GM18519 (cell line): ENCODE data around the gene DAP.

Experiments
- ATAC-seq: cut with Tn5 transposase; IDR thresholded peaks from one replicate; pipeline ENCODE4 v1.9.1; 2021; ENCODE audit warnings: mild to moderate bottlenecking, moderate library complexity; ENCODE audit not compliant: unreplicated experiment, low FRiP score

Gene DAP

DNA sequence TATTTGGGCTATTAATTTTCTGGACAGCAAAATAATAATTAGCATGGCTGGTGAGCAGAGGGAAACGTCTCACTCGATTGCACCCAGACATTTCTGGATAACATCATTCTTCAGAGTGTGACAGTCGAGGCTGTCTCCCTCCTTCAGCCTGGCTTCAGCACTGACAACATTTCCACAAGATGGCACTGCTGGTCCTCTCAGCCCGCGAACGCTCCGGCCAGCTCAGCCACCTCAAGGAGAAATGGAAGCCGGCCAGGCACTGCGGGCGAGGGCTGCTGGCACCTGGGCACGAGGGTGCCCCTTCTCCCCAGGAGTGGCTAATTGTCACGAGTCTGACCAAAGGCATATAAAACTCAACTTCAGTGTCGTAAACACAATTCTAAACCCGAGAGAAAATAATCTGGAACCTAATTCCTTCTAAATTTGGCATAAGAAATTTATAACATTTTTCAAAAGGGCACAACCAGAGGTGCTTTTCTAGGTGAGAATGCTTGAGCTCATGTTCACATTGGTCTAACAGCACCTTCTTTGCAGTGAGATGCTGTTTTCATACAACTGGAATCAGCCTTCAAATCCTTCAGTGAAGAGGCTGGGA lies 65.9 kb downstream of the DAP start:
- peak; percentile 40 for ATAC-seq

DNA sequence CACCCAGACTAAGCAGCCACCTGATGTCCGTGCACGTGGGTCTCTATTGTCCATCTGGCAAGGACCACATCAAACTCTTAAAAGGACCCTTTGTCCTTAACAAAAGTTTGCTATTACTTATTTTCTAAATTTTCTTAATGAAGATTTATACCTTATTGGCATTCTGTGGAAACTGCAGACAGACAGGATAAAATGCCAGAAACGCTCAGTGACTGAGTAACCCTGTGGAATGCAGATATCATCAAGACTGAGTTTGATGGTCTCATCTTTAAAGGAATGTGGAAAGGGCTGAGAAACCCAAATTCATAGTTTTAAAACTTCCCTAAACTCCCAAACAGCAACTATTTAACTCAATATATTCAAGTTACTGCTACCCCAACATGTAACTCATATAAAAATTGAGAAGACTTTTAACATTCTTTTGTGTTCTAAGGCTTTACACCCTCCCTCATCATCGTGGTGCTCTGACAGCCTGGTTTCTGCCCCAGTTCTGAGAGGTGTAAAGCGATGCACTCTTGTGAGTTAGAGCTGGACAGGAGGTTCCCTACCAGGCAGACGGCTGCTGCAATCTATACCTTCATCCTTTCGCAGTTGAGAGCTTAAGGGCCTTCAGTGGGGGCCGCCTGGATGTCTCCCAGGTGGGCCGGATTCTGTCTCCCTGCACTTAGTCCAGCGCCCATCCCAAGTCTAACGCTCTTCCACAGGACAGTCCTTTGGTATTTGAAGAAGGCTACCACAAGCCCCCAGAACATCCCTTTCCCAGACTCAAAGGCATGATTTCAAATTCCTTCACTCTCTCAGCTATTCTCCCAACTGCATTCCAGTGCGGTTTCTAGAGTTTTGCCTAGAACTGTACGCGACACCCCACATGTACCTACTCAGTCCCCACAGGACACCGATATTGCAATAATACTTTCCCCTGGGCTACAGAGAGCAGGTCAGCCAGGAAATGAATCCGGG lies 68.9 kb downstream of the DAP start:
- no peak for ATAC-seq

DNA sequence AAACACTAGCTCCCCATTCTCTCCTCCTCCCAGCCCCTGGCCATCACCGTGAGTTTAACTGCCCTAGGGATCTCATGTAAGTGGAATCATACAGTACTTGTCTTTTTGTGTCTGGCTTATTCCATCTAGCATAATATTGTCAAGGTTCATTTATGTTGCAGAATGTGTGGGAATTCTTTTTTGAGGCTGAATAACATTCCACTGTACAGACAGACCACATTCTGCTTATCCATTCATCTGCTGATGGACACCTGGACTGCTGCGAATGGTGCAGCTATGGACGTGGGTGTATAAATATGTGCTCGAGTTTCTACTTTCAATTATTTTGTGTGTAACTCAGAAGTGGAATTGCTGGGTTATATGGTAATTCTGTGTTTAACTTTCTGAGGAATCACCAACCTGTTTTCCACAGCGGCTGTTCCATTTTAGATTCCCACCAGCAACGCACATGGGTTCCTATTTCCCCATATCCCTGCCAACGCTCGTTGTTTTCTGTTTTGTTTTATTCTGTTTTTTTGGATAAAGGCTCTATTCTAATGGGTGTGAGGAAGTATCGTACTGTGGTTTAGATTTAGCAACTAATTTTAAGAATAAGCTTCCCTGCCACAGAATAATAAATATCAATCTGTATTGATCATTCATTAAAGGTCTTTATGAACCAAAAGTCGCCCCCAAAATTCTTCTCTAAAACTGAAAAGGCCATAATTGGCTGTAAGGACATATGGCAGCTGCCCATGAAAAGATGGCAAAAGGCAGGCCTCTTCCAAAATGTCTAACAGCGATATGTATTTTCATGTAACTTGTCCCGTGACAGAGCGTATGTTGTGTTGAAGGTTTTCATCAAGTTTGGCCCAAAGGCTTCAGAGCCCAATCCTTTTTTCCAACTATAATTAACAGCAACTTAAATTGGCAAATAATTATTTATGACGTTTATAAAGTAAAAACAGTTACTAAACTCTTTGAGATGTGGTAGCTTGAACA lies 70.3 kb downstream of the DAP start:
- ATAC-seq, result no peak

DNA sequence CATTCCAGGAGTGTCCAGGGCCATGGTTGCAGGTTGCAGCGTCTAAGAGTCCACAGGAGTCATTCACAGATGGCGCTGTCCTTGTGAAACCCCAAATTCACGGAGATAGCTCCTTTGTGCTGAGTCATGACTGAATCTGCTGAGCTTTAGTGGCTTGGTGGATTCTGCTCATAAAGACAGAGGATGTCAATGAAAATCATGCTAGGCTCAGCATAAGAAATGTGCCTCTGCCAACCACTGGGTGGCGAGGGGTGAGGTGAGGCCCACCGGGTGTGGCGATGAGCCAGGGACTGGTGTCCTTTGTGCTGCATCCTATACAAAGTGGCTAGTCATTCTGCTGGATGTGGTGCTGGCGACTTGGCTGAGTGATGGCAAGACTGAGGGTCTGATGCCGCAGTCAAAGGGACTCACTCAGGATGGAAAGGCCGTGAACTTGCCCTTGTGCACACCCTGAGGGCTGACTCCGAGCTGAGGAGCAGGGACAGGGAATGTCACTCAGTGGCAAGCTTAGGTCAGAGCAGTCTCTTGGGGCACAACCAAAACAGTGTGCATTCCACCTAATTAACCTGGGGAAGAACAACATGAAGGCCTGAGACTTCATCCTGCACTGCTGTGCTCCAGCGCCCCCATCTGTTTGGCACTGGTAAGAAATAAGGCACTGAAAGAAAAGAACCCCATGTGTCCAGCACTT lies 71.5 kb downstream of the DAP start:
- no peak for ATAC-seq

DNA sequence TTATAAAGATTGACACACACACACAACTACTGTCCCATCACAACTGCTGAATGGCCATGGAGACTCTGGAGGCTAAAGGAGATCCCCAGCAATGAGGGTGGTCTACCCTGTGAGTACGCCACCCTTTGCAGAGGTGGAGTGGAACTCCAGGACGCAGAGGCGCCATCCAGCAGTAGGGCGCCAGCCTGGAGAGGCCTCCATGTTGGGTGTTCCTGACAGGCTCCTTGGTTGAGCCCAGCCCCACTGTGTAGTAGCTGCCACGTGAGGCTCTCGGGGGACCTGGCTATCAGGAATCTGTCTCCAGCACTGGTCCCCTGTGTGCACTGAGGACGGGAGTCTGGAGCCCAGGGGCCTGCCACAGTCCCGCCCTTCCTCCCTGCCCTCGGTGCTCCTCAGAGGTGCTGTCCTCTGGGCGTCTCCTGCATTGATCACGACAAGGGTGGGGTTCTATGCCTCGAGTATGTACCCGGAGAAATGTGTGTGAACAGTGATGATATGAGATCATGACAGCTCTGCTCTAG lies 72.3 kb downstream of the DAP start:
- no peak for ATAC-seq

DNA sequence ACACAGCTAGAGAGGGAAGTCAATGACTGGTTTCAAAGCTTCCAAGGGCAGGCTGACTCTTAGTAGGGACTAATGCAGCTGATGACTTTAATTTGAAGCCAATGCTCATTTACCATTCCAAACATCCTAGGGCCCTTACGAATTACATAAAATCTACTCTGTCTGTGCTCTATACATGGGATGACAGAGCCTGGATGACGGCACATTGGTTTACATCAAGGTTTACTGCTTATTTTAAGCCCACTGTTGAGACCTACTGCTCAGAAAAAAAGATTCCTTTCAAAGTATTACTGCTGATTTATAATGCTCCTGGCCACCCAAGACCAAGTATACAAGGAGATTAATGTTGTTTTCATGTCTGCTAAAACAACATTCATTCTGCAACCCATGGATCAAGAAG lies 74.1 kb downstream of the DAP start:
- ATAC-seq, result no peak

DNA sequence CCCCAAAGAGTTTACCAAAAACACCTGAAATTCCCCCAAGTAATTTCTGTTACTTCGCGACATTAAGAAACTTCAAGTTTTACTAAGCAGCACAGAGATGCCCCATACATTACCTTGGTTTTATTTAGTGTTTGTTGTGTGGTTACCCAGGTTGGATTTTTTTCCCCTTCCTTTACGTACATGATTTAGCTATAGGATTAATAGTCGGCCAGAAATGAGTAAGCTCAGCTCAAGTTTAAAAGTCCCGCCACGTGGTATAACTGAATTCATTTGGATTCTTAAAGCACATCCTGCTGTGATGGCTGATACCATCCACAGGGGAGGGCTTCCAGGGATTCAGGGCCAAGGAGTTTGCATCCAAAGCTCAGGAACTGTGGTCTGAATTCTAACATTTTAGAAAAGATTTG lies 75.9 kb downstream of the DAP start:
- ATAC-seq, result peak; percentile 83

DNA sequence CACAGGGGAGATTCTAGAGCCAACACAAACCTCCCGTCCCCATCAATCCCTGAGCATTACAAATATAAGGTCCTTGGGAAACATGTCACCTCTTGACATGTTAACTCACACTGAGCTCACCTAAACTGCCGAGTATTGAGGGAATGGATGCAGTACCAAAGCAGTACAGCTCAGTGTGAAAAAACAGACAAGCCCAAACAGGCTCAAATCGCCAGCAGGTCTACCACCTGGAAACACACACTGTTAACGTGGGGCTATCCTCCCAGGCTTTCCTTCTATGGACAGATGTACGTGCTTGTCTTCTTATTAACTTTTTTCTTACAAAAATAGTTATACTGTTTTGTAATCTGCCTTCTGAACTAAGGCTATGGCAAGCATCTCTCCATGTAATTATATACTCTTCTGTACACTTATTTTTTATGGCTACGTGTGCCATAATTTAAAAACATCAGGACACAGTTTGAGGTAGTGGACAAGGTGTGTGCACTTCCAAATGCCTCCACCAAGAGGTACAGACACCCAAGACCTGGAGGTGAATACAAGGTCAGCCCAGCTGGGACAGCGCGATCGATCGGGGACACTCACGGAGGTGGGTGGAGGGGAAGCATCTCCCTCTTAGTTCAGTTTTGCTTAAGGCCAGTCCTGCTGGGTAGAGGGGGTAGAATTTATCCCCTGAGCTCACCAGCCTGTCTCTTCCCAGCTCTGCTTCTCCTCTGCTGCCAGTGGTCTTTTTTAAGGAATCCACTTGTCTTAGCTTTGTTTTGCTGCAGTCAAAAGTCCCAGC lies 76.5 kb downstream of the DAP start:
- ATAC-seq, result peak; percentile 40

DNA sequence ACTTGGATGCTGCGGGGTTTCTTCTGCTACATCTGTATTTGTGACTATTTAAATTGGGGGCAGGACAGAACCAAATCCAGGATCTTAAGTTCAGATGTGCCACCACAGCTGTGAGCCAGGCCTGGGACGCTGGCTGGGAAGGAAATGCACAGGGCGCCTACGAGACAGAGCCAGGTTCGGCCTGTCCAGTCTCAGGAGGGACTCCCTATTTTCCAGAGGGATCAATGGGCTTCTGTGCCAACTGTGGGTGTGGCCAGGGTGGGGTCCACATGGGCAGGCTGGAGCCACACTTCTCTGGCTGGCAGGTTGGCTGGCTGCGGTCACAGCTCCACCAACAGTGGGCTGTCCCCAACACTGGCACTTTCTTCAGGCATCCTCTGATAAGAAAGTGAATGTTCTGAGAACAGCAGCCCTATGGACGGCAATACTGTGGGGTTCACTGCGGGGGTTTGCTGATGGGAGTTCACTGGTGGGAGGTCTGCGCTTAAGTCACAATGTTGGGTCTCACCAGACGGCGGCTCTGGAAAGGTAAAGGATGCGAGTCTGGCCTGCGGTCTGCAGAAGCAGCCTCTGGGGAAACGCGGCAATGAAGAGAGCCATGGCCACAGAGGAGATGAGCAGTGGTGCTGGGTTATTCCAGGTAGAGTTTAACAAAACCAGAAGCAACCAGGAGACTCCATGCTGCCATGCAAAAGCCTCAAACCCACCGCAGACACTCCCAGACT lies 78.1 kb downstream of the DAP start:
- no peak for ATAC-seq

DNA sequence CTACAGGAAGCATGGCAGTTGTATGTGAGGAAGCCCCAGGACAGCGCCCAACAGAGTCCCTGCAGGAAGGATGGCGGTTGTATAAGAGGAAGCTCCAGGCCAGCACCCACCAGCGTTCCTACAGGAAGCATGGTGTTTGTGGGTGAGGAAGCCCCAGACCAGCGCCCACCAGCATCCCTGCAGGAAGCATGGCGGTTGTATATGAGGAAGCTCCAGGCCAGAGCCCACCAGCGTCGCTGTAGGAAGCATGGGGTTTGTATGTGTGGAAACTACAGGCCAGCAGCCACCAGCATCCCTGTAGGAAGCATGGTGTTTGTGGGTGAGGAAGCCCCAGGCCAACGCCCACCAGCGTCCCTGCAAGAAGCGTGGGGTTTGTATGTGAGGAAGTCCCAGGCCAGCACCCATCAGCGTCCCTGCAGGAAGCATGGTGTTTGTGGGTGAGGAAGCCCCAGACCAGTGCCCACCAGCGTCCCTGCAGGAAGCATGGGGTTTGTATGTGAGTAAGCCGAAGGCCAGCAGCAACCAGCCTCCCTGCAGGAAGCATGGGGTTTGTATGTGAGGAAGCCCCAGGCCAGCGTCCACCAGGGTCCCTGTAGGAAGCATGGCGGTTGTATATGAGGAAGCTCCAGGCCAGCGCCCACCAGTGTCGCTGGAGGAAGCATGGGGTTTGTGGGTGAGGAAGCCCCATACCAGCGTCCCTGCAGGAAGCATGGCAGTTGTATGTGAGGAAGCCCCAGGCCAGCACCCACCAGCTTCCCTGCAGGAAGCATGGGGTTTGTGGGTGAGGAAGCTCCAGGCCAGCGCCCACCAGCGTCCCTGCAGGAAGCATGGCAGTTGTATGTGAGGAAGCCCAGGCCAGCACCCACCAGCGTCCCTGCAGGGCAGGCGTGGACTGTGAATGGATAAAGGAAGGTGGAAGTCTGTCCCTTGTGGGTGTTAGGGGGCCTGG lies 79.0 kb downstream of the DAP start:
- no peak for ATAC-seq

DNA sequence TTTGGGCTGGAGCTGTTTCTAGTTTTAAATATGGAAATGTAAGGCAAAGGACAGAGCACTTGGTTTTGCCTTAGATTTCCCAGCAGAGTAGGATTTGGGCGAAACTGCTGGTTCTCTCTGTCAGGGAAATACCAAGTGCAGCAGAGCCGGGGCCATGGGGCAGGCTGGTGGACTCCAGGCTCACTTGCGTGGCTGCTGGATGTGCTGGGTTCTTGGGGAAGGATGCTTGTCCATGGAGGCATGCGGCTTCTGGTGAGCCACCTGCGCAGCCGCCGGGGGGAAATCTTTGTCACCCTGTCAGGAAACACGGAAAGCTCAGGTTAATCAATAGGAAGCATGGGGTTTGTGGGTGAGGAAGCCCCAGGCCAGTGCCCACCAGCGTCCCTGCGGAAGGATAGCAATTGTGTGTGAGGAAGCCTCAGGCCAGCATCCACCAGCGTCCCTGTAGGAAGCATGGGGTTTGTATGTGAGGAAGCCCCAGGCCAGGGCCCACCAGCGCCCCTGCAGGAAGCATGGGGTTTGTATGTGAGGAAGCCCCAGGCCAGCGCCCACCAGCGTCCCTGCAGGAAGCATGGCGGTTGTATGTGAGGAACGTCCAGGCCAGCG lies 80.1 kb downstream of the DAP start:
- ATAC-seq, result no peak

DNA sequence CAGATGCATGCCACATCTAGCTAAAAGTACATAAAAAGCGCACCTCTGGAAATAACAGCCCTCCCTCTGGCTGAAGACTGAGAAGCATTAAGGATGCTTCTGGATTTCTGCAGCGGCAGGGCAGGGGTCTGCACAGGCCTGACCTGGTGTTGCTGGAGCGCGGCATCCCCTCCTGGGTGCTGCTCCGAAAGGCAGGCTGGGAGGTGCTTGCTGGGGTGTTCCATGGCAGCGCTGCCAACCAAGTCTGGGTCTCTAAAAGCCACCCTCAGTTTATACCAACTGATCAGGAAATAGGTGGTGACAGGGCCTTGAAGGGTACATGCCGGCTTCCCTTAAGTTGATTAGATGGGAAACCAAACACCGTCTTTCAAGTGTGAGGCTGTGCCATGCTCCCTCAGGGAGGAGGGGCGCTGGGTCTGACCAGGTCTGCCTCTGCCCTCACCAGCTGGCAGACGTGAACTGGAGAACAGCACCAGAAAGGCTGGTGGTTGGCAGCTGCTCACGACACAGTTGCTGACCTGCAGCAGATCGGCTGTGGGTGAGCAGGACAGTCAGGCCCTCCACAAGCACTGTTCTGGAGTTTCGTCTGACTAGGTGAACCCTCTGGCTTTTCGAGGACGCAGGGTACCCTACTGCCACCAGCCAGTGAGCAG lies 81.6 kb downstream of the DAP start:
- ATAC-seq, result no peak

DNA sequence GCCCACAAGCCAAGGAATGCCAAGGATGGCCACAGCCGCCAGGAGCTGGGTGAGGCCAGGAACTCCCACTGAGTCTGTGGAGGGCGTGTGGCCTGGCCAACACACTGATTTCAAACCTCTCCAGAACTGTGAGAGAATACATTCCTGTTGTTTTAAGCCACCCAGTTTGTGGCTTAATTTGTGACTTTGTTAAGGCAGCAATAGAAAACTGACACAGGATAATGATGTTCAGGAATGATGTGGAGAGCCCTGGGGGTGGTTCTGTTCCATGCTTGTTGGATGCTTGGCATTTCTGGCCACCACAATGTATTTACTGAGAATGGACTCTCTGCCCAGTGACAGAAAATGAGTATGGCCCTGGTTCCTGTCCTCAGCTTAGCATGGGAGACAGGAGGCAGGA lies 82.8 kb downstream of the DAP start:
- ATAC-seq, result no peak

DNA sequence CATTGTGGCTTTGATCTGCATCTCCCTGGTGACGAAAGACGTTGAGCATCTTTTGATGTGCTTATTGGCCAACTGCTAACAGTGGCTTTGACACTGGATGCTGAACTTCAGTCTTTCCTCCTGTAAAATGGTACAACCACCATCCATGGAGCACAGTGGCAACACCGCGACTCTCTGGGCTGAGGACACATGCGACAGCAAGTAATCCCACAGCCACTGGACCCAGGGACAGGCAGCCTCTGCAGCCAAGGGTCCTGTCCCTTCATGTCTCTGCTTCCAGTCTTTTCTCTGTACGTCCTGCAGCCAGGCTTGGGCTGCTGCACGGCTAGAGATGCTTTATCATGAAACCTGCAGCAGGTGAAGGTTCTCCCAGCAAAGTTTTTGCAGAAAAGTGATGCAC lies 83.5 kb downstream of the DAP start:
- no peak for ATAC-seq

DNA sequence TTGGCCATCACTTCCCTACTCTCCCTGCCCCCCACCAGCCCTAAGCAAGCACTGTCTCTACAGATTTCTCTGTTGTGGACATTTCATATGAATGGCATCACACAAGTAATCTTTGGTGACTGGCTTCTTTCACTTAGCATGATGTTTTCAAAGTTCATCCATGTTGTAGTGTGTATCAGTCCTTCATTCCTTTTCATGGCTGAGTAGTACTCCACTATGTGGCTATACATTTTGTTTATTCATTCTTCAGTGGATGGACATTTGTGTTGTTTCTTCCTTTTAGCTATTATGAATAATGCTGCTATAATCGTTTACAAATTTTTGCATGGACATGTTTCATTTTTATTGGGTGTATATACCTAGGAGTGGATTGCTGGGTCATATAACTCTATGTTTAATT lies 84.1 kb downstream of the DAP start:
- ATAC-seq, result no peak

DNA sequence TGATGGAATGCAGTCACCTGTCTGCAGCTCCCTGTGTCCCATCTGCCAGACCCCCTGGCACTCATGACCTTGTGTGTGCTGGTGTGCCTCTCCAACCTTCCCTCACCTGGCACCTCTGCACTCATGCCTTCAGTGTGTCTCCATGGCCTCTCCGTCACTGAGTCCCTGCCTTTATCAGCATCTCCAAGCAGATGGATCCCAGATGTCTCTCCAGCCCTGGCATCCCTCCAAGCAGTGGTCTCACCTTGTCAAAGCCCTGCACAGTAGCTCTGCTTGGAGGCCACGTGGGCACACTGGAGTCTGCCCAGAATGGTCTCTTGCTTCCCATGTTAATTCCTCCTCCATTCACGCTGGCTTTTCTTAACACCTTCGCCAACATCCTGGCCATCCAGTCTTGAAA lies 84.8 kb downstream of the DAP start:
- ATAC-seq, result no peak
